Right renal pelvis (tissue), 4 donors: ENCODE measurements around the gene ATP1B2. TPM values are rescaled to one million over a fixed set of nuclear protein-coding genes. Genes with fewer than 3 reads are reported as not detected.
"Not testable (repeated sequence)": the region's sequence is repeated elsewhere in the genome, so short reads cannot be mapped to it uniquely, and the experiment has no call there.

Experiments
- DNase-seq, 4 donors: peaks; one replicate each; pipeline ENCODE4 v3.0.0-alpha.2; 2013; ENCODE audit warnings: low read depth in 4 of 4, low spot score in 3 of 4, missing footprints in 1 of 4
- polyA plus RNA-seq, 4 donors: library from polyadenylated mRNA; unstranded; fragments of 120-200 nt; gene quantifications; one replicate each; pipeline ENCODE4 v1.2.1, GENCODE V29; 2013; ENCODE audit not compliant: insufficient read length in 4 of 4

The ATP1B2 gene
- polyA plus RNA-seq, 4 donors = 18.6 to 26.1 (median 21.2) TPM

DNA sequence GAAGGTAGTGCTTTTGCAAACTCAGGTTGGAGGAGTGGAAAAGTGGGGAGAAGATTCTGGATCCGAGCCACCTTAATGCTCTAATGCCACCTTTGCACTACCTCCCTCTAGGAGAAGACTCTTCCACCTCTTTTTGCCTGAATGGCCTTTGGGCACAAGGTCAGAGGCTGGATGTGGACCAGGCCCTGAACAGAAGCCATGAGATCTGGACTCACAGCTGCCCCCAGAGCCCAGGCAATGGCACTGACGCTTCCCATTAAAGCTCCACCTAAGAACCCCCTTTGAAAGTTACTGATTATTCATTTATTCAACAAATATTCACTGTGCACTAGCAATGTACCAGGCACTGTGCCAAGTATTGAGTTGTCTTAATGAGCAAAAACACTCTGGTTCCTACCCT is 17.6 kb upstream of the ATP1B2 start:
- no peak for DNase-seq

DNA sequence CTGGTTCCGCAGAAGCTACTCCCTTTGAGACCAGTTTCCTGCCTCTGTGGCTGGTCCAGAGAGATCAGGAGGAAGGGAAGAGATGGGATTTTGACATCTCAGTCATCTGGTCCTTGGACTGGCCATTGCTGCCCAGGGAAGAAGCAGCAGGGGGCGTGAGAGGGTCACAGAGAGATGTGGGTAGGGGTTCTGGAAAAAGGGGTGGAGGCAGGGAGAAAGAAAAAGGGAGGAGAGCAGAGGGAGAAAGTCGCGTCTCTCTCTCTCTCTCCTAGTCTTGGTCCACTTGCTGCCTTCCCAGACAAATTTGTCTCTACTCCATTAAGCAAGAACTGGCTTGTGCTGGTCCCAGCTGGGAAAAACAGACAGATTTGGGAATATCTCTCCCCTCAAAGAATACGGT is 16.3 kb upstream of the ATP1B2 start:
- DNase-seq = peak in 2 of 4 donors; percentile 56 to 69

DNA sequence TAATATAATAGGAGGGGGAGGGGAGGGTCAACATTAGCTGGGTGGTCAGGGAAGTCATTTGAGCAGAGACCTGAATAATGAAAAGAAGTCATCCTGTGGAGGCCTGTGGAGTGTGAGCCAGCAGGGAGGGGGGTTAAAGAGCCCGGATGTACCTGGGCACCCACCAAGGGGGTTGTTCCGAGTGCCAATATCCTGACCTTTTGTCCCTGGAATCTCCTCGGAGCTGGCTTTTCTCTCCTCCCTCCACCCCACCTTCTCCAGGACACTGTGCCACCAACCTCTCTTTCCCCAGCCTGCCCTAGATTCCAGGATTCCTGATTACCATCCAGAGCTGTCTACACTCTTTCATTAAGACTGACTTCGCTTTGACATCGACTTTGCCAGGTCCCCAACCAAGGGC is 14.6 kb upstream of the ATP1B2 start:
- DNase-seq = no peak

DNA sequence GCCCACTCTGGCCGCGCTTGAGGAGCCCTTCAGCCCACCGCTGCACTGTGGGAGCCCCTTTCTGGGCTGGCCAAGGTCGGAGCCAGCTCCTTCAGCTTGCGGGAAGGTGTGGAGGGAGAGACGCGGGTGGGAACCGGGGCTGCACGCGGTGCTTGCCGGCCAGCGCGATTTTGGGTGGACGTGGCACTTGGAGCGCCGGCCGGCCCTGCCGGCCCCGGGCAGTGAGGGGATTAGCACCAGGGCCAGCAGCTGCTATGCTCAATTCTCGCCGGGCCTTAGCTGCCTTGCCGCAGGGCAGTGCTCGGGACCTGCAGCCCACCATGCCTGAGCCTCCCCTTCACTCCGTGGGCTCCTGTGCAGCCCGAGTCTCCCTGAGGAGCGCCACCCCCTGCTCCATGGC is 9.9 kb upstream of the ATP1B2 start:
- no peak for DNase-seq

DNA sequence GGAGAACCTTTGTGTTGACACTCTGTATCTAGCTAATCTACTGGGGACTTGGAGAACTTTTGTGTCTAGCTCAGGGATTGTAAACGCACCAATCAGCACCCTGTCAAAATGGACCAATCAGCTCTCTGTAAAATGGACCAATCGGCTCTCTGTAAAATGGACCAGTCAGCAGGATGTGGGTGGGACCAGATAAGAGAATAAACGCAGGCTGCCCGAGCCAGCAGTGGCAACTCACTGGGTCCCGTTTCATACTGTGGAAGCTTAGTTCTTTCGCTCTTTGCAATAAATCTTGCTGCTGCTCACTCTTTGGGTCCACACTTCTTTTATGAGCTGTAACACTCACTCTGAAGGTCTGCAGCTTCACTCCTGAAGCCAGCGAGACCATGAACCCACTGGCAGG is 9.1 kb upstream of the ATP1B2 start:
- not testable (repeated sequence) for DNase-seq

DNA sequence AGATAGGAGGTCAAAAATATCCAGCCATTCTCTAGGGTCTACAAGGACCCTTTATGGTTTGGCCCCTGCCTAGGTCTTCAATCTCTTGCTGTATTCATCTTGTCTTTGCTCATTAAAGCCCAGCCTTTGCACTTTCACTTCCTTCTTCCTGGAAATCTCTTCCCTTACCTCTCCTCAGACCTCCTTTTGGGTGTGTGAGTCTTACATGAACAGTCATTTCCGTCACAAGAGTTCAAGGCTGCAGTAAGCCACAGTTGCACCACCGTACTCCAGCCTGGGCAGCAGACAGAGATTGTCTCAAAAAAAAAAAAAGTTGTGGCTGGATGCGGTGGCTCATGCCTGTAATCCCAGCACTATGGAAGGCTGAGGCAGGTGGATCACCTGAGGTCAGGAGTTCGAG is 6.0 kb upstream of the ATP1B2 start:
- no peak for DNase-seq

DNA sequence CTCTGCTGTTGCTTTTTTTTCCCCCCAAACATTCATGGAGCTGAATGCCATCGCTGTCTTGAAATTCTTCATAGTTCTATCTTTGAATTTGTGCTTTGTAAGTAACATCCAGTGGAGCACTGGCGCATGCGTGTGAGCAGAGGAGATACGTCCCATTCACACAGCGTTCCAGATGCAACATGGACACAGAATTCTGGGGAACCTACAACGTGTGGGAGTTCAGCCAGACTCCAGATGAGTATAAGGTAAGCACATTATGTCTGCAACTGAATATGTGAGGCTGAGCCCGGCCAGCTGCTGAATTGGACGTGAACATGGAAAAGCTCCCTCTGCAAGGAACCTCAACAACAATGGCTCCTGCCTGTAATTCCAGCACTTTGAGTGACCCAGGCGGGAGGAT is 4.3 kb upstream of the ATP1B2 start:
- no peak for DNase-seq

DNA sequence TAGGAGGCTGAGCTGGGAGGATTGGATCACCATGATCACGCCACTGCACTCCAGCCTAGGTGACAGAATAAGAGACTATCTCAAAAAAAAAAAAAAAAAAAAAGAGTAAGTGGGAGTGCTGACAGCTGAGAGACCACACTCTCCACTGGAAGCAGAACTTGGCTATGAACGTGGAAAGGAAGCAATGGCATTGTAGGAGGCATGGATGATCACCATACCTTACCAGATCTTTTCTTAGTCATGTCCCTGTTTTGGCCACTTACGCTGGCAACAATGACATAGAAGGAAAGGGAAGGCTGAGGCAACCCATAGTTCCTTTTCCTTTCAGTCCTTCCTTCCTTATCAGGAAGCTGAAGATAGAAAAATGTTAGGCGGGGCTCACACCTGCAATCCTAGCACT is 3.7 kb upstream of the ATP1B2 start:
- DNase-seq = no peak

DNA sequence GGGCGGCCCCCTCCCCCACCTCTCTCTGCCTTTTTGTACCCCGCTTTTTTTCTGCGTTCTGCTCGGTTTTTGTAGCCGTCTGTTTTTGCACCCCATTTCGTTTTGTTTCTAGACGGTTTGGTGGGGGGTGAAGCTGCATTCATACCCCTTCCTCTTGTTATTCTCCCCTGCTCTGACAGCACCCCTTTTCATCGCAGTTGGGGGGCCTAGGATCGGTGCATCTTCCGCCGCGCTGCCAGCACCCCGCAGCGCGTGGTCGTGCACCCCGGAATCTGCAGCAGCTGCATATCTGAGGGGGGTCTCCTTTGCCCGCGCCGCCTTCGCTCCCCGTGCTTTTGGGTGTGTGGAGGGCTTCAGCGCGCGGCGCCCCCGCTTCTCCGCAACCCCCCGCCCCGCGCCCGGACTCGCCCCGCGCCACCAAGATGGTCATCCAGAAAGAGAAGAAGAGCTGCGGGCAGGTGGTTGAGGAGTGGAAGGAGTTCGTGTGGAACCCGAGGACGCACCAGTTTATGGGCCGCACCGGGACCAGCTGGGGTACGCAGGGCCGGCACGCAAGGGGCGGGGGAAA is 455 bp downstream of the ATP1B2 start:
- DNase-seq = no peak

DNA sequence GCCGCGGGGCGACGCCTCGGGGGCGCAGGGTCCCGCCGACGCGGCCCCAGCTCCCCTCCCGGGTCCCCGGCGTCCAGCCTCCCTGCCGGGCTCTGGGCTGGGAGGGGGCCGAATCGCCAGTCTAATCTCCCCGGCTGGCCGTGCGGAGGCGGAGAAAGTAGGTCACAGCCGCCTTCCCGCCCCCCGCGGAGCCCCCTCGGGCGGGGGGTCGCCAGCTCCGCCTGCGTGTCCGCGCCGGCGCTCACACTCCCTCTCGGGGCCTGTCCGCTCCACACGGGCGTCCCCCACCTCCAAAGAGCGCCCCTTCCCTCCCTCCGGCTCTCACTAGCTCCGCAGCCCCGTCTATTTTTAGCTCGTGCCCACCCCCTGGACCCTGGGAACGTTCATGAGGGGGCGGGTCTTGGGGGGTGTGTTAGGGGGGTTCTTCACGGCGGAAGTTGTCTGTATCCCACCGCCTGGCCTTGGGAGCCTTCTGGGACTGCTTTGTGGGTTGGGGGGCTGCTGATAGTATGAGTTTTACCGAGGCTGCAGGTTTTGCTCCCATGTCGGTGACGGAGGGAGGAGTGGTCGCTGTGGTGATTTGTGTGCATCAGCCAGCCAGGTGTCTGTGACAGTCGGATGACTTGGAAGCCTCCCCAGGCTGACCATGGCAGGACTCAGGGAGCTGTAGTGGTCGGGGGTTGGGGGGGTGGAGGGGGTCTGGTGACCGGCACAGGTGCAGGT is 1.1 kb downstream of the ATP1B2 start:
- peak; percentile 60 to 78 (median 64) for DNase-seq

DNA sequence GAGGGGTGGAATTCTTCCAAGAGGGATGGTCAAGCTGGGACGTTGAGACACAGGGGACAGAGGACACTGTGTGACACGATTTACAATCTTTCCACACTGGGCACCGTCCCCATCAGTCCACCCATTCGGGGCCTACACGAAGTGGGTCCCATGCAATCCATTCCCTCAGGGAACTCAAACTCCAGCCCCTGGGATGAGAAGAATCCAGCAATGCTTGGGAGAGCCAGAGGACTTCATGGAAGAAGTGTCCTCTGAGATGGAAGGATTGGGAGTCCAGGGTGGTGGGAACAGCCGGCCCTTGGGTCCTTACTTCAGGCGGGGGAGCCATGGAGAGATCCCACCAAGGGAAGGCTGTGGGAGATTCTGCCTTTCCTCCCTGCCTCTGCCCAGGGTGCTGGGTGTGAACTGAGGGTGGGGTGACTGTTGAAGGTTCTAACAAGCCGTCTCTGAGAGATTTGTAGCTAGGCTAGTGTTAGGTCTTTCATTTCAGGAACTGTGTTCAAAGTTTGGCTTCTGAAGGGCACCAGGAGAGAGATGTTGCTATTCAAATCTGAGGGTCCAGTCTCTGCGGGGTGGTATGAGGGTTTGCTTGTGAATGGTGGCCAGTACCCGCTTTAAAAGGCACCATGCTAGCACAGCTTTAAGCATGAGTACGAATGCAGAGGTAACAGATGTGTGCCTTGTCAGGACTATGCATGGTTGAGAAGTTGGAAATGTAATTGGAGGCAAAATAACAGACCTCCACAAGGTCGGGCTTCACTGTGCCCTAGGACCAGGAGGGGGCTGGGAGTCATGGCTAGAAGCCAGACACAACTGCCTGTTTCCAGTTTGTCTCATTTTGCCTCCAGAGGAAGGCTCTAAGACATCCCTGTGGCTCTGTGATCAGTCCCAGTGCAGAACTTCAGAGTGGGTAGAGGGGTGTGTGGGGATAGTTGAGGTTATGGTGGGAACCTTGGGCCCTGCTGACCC is 1.9 kb downstream of the ATP1B2 start:
- no peak for DNase-seq

DNA sequence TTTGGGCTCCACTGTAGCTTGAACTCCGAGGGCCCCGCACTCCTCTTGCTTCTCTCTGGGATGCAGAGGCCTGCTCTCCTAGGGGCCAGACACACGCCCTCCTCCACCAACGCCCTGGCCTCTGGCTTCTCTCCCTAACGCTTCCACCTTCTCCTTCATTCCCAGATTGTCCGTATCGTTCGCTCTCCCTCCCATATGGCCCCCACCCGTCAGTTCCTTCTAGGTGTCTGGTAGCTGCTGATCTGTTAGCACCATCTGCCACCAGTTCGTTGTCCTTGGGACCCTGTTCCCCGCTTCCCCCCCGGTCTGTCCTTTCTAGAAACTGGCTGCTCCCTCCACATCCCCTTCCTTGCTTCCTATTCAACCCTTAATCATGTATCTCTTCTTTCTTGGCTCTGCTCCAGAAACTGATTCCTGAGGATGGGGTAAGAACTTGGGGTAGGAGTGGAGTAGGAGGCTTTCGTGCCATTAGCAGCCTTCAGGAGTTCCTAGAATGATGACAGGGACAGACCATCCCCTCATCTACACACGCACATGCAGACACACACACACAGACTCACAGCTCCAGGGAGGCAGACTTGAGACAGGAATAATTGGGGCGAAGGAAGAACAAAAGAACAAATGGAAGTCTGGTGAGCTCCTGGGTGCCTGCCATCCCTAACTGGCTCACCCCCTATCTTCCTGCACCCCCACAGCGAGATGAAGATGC is 4.3 kb downstream of the ATP1B2 start:
- no peak for DNase-seq

DNA sequence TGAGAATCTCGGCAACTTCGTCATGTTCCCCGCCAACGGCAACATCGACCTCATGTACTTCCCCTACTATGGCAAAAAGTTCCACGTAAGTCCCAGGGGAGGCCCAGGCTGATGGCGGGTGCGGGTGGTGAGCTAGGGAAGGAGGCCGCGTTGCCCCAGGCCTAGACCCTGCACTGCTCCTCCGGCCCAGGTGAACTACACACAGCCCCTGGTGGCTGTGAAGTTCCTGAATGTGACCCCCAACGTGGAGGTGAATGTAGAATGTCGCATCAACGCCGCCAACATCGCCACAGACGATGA is 4.8 kb downstream of the ATP1B2 start:
- DNase-seq = no peak

DNA sequence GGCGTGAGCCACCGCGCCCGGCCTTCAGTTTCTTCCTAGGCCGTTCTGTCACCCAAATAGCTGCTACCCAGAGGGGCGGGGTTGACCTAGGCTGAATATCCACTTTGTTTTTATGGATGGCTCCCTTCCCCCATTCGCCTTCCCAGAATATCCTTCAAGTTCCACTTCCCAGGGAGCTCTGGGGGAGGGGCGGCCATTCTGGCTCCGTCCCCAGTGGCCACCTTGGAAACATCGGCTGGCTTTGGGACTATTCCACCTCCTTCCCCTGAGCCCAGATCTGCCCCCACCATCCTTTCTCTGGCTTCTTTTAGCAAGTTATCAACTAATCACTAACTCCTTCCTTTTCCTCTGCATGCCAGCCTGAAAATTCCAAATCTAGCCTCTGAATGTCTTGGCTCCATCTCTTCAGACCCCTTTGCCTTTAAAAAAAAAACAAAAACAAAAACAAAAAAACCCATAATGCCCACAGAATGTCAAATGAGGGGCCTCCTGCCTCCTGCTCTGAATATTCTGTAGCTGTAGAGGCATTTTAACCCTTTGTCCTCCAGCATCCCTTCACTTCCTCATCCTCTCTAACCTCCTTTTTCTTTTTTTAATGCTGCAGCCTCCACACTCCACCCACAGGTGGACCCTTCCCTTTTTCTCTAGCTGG is 6.4 kb downstream of the ATP1B2 start:
- peak in 1 of 4 donors; percentile 53 for DNase-seq

DNA sequence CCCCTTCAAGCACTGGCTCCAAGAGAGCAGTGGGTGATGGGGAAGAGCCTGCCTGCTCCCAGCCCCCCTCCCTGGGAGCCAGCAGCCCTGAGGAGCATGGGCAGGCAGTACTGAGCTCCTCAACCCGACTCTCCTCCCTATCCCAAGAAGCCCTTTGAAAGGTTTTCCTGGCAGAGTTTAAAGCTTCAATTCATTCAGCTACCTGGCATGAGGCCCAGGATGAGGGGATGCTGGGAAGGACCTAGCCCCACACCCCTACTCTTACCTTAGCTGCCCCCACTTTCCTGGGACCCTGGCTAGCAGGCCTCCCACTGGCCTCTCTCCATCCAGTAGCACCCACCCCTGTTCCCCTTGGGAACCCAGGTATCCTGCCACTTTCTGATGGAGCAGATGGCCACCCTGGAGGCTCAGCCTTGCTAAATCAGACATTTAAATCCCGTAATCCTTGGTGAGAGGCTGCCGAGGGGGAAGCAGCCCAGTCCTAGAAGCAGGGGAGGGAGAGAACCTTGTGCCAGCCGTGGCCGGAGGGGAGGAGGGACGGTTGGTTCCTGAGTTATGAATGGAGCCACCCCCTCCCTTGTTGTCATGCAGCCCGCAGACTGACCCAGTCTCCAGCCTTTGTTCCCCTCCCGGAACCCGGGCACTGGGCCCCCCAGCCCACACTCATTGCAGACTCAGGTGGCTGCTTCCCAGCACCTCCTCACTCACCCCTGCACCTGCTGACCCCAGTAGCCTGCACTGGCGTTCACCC is 17.1 kb downstream of the ATP1B2 start:
- no peak for DNase-seq

DNA sequence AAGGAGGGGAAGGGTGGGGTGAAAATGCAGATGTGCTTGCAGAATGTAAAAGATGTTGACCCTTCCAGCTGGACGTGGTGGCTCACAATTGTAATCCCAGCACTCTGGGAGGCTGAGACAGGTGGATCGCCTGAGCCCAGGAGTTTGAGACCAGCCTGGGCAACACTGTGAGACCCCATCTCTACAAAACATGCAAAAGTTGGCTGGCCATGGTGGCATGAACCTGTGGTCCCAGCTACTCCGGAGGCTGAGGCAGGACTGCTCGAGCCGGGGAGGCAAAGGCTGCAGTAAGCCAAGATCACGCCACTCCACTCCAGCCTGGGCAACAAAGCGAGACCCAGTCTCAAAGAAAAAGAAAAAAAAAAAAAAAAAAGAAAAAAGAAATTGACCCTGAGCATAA is 17.8 kb downstream of the ATP1B2 start:
- DNase-seq = no peak

DNA sequence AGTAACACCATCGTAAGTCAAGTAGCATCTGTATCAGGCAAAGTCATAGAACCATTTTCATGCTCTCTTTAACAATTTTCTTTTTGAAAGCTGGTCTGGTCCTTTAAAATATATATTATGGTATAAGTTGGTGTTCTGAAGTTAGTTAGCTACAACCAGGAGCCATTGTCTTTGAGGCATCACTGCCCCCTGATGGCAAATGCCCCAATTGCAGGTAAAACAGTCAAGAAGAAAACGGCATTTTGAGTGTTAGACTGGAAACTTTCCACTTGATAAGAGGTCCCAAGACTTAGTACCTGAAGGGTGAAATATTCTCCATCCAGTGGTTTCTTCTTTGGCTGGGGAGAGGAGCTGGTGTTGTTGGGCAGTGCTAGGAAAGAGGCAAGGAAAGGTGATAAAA is 22.5 kb downstream of the ATP1B2 start:
- no peak for DNase-seq

DNA sequence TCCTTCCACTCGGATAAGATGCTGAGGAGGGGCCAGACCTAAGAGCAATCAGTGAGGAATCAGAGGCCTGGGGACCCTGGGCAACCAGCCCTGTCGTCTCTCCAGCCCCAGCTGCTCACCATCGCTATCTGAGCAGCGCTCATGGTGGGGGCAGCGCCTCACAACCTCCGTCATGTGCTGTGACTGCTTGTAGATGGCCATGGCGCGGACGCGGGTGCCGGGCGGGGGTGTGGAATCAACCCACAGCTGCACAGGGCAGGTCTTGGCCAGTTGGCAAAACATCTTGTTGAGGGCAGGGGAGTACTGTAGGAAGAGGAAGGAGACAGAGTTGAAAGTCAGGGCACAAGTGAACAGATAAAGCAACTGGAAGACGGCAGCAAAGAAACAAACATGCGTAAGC is 24.2 kb downstream of the ATP1B2 start:
- no peak for DNase-seq

DNA sequence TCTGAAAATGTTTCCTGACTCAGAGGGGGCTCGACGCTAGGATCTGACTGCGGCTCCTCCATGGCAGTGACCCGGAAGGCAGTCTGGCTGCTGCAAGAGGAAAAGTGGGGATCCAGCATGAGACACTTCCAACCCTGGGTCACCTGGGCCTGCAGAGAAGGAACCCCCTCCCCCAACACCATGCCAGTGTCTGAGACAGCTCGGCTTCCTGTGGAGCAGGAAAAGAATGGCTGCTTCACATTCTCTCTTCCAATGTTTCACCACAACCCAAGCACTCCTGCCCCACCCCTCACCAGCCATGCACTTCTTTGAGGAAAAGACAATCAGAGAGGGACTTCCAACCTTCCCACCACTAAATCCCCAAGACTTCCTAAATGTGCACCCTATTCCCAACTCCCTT is 25.8 kb downstream of the ATP1B2 start:
- DNase-seq = no peak
